IMR-90 (cell line): ENCODE results near the gene BAIAP2L1. TPM values are rescaled to one million over a fixed set of nuclear protein-coding genes. Genes with fewer than 3 reads are reported as not detected.

Experiments
- ATAC-seq: fragments of 200-7000 bp; cut with Tn5 transposase; 2 replicates; pipeline ENCODE4 v1.9.1; 2020; ENCODE audit warnings: low read depth, mild to moderate bottlenecking, moderate library complexity
- BruUV-seq: library from RNA; stranded (reverse); fragments of 400-500 nt; replicated peaks from 2 replicates; lab custom pipeline; 2021; lab: Mats Ljungman, UMichigan
- CTCF ChIA-PET: fragments of 300-600 bp; formaldehyde crosslinking; extraction: SDS; loops from one replicate; lab custom pipeline; 2021; ENCODE audit warnings: antibody characterized with exemption; lab: Yijun Ruan, JAX
- POLR2A ChIA-PET: fragments of 300-600 bp; sonication (Branson Sonifier 250); formaldehyde crosslinking; loops from one replicate; lab custom pipeline; 2022; ENCODE audit warnings: antibody characterized with exemption; ENCODE audit not compliant: unreplicated experiment; lab: Charles Lee
- DNase-seq: peaks from one replicate; pipeline ENCODE4 v3.0.0; 2013
- H2AFZ ChIP-seq: replicated peaks from 2 replicates; pipeline ENCODE3; 2013; ENCODE audit warnings: low read length, mild to moderate bottlenecking; ENCODE audit not compliant: poor library complexity
- H2AK5ac ChIP-seq: 2 replicates; pipeline ENCODE4 v1.6.1; 2013; ENCODE audit warnings: low read depth, low read length, inconsistent platforms
- H2AK9ac ChIP-seq: replicated peaks from 2 replicates; pipeline ENCODE3; 2013; ENCODE audit warnings: mild to moderate bottlenecking, low read depth, low read length, moderate library complexity; ENCODE audit not compliant: poor library complexity
- H2BK120ac ChIP-seq: 2 replicates; pipeline ENCODE4 v1.6.1; 2013; ENCODE audit warnings: low read depth, low read length, inconsistent platforms
- H2BK15ac ChIP-seq: 3 replicates; pipeline ENCODE4 v1.6.1; 2013; ENCODE audit warnings: low read depth, low read length, inconsistent platforms
- H2BK20ac ChIP-seq: 2 replicates; pipeline ENCODE4 v1.6.1; 2013; ENCODE audit warnings: low read depth, mild to moderate bottlenecking, inconsistent platforms, low read length, moderate library complexity
- H2BK5ac ChIP-seq: 2 replicates; pipeline ENCODE4 v1.6.1; 2013; ENCODE audit warnings: mild to moderate bottlenecking, low read depth, low read length, inconsistent platforms; ENCODE audit not compliant: poor library complexity, severe bottlenecking
- H3K14ac ChIP-seq: replicated peaks from 2 replicates; pipeline ENCODE4 v1.6.1; 2013; ENCODE audit warnings: low read depth, low read length, inconsistent platforms
- H3K18ac ChIP-seq: 2 replicates; pipeline ENCODE4 v1.6.1; 2013; ENCODE audit warnings: low read depth, low read length, control low read depth
- H3K23ac ChIP-seq: 2 replicates; pipeline ENCODE4 v1.6.1; 2013; ENCODE audit warnings: low read depth, low read length, inconsistent platforms
- H3K27ac ChIP-seq: 2 replicates; pipeline ENCODE4 v1.5.1; 2013; ENCODE audit warnings: mild to moderate bottlenecking, control low read depth, low read length; ENCODE audit not compliant: insufficient read depth
- H3K27me3 ChIP-seq: 2 replicates; pipeline ENCODE4 v1.6.1; 2013; ENCODE audit warnings: low read length; ENCODE audit not compliant: control insufficient read depth, insufficient read depth
- H3K36me3 ChIP-seq: 2 replicates; pipeline ENCODE4 v1.6.1; 2013; ENCODE audit warnings: low read length, mixed read lengths; ENCODE audit not compliant: control insufficient read depth, insufficient read depth
- H3K4ac ChIP-seq: 2 replicates; pipeline ENCODE4 v1.6.1; 2013; ENCODE audit warnings: low read depth, low read length, inconsistent platforms
- H3K4me1 ChIP-seq: 2 replicates; pipeline ENCODE4 v1.6.1; 2013; ENCODE audit warnings: low read length, mixed read lengths; ENCODE audit not compliant: control insufficient read depth, insufficient read depth
- H3K4me2 ChIP-seq: 2 replicates; pipeline ENCODE4 v1.6.1; 2013; ENCODE audit warnings: low read depth, mild to moderate bottlenecking, control low read depth, low read length, moderate library complexity
- H3K4me3 ChIP-seq: 2 replicates; pipeline ENCODE4 v1.5.1; 2013; ENCODE audit warnings: low read depth, mild to moderate bottlenecking, control low read depth, low read length, moderate library complexity; ENCODE audit not compliant: insufficient read depth
- H3K56ac ChIP-seq: 2 replicates; pipeline ENCODE4 v1.6.1; 2013; ENCODE audit warnings: low read length, inconsistent platforms; ENCODE audit not compliant: insufficient read depth; ENCODE audit errors: extremely low read depth
- H3K79me1 ChIP-seq, 2 experiments: 2 replicates each; pipeline ENCODE4 v1.6.1; 2013; ENCODE audit warnings: low read length in 2 of 2, inconsistent platforms in 1 of 2, low read depth in 1 of 2
- H3K9ac ChIP-seq: 2 replicates; pipeline ENCODE4 v1.6.1; 2013; ENCODE audit warnings: low read depth, low read length, control low read depth
- H3K9me1 ChIP-seq: 2 replicates; pipeline ENCODE4 v1.6.1; 2013; ENCODE audit warnings: low read length, inconsistent platforms; ENCODE audit not compliant: insufficient read depth
- H3K9me3 ChIP-seq: 2 replicates; pipeline ENCODE4 v1.6.1; 2013; ENCODE audit warnings: low read length; ENCODE audit not compliant: control insufficient read depth, insufficient read depth
- H4K20me1 ChIP-seq: 2 replicates; pipeline ENCODE4 v1.6.1; 2013; ENCODE audit warnings: low read length, inconsistent platforms; ENCODE audit not compliant: insufficient read depth
- H4K5ac ChIP-seq: 2 replicates; pipeline ENCODE4 v1.6.1; 2013; ENCODE audit warnings: mild to moderate bottlenecking, low read depth, low read length, control low read depth
- H4K8ac ChIP-seq, 2 experiments: 2 replicates each; pipeline ENCODE4 v1.6.1; 2013; ENCODE audit warnings: low read depth in 2 of 2, low read length in 2 of 2, control low read depth in 1 of 2, inconsistent platforms in 1 of 2
- H4K91ac ChIP-seq: 2 replicates; pipeline ENCODE4 v1.6.1; 2013; ENCODE audit warnings: low read depth, low read length, inconsistent platforms; ENCODE audit not compliant: insufficient read depth
- CEBPB ChIP-seq: IDR thresholded peaks from 2 replicates; pipeline ENCODE4 v1.6.1; 2012; ENCODE audit warnings: low read depth, low read length, improper control_type of control experiment
- CTCF ChIP-seq: conservative IDR thresholded peaks from 2 replicates; pipeline ENCODE4 v1.5.1; 2012; ENCODE audit warnings: mild to moderate bottlenecking, low read depth, low read length, improper control_type of control experiment
- ELK1 ChIP-seq: fragments of 150-350 bp; IDR thresholded peaks from 2 replicates; pipeline ENCODE4 v1.6.1; 2016; ENCODE audit warnings: low read depth, mild to moderate bottlenecking, low read length, moderate library complexity, borderline replicate concordance
- FOS ChIP-seq: fragments of 150-350 bp; IDR thresholded peaks from 2 replicates; pipeline ENCODE4 v1.6.1; 2016; ENCODE audit warnings: low read depth, low read length
- MAFK ChIP-seq: IDR thresholded peaks from 2 replicates; pipeline ENCODE4 v1.6.1; 2012; ENCODE audit warnings: low read depth, low read length, improper control_type of control experiment
- NFE2L2 ChIP-seq: fragments of 150-350 bp; IDR thresholded peaks from 2 replicates; pipeline ENCODE4 v1.6.1; 2016; ENCODE audit warnings: low read depth, mild to moderate bottlenecking, low read length
- RCOR1 ChIP-seq: IDR thresholded peaks from 2 replicates; pipeline ENCODE4 v1.6.1; 2012; ENCODE audit warnings: mild to moderate bottlenecking, low read length, improper control_type of control experiment; ENCODE audit not compliant: insufficient replicate concordance
- RFX5 ChIP-seq: IDR thresholded peaks from 2 replicates; pipeline ENCODE4 v1.8.0; 2012; ENCODE audit warnings: low read depth, mild to moderate bottlenecking, low read length, moderate library complexity
- USF2 ChIP-seq: fragments of 150-350 bp; IDR thresholded peaks from 2 replicates; pipeline ENCODE4 v1.6.1; 2017; ENCODE audit warnings: mild to moderate bottlenecking, antibody characterized with exemption, low read length, low read depth
- WGBS, 2 experiments: methylation state at CpG; one replicate each; pipeline versions ENCODE4 v1.1.5 to v1.1.7; 2013; ENCODE audit warnings: missing lambda C conversion rate in 2 of 2; ENCODE audit not compliant: insufficient read length in 1 of 2; ENCODE audit errors: extremely low coverage in 2 of 2; 5-methylcytosine and 5-hydroxymethylcytosine counted together
- dilution Hi-C: fragments of 300-500 bp; cut with HindIII; formaldehyde crosslinking; loops from one replicate; pipeline ENCODE4 v1.14.3; 2018; ENCODE audit warnings: low sequenced_read_pairs; ENCODE audit not compliant: unreplicated experiment
- in situ Hi-C: fragments of 300-500 bp; cut with MboI; formaldehyde crosslinking; loops from 3 replicates; pipeline ENCODE4 v1.14.3; 2019; ENCODE audit warnings: low sequenced_read_pairs, inconsistent platforms, mixed read lengths
- intact Hi-C: fragments of 100-400 bp; cut with micrococcal nuclease; formaldehyde crosslinking; loops from 2 replicates; pipeline ENCODE4 v1.10.0; 2022
- polyA plus RNA-seq, 3 experiments: library from polyadenylated mRNA; depleted of rRNA; stranded (reverse); fragments of >200 nt; gene quantifications; 2 replicates each; pipeline ENCODE4 v1.2.3, GENCODE V29; 2012; ENCODE audit warnings: low replicate concordance in 1 of 3
- total RNA-seq: library from RNA; depleted of rRNA; stranded (reverse); fragments of >200 nt; gene quantifications from 2 replicates; pipeline ENCODE4 v1.2.3, GENCODE V29; 2012

BAIAP2L1 gene
- total and polyA plus RNA-seq, 2 of the 4 experiments (the other 2 are of a cell fraction), result 2.2 to 6.0 TPM

- TF ChIP-seq USF2, result no peak
Observed at GRCh38 chr7:98400542-98401340, at the start of gene BAIAP2L1 (continued).

- no peak overlapping the region for H3K4me2 ChIP-seq
- no peaks in the 10 kb centered on the region for H3K79me1 ChIP-seq
Observed at GRCh38 chr7:98448766-98449165, 47.9 kb upstream of the BAIAP2L1 start.

More at GRCh38 chr7:98448766-98449165, 47.9 kb upstream of the BAIAP2L1 start:
- Histone ChIP-seq H4K20me1 (no peaks in the 10 kb centered on the region), H2BK120ac (no peak overlapping the region), H2BK15ac (no peak overlapping the region), H2AFZ (no peak overlapping the region), H3K27me3 (no peaks in the 10 kb centered on the region), H3K9me3 (peaks cover 4% of the 10 kb centered on the region), H3K56ac (no peak overlapping the region), H3K9ac (no peak overlapping the region), H3K9me1 (no peaks in the 10 kb centered on the region), H3K14ac (no peak overlapping the region), H3K4me1 (no peaks in the 10 kb centered on the region), H3K4me3 (no peak overlapping the region), H3K27ac (no peak overlapping the region), H3K23ac (no peak overlapping the region), H2BK5ac (no peak overlapping the region), H2AK9ac (peak overlapping the region; percentile 42), H4K5ac (no peak overlapping the region), H3K18ac (no peak overlapping the region), H4K91ac (no peak overlapping the region), H2BK20ac (no peak overlapping the region), H3K4ac (no peak overlapping the region), H2AK5ac (no peak overlapping the region), H3K36me3 (no peaks in the 10 kb centered on the region), H4K8ac (no peak overlapping the region)
- POLR2A ChIA-PET, result no interaction called here
- no peak for DNase-seq
- CTCF ChIA-PET, result interaction anchor here (0.9 kb wide), 1 partner anchor 393 kb away, joined by 3 read pairs; no protein-coding TSS in a partner anchor
- dilution Hi-C loops, result no loop called here
- no peak for ATAC-seq
- BruUV-seq, result no TSS peak
- in situ Hi-C loops, result no loop called here
- TF ChIP-seq RCOR1, result no peak
- TF ChIP-seq RFX5, result no peak
- no peak for TF ChIP-seq CTCF
- TF ChIP-seq MAFK, result no peak
- no peak for TF ChIP-seq CEBPB
- TF ChIP-seq USF2, result no peak
- no peak for TF ChIP-seq ELK1
- TF ChIP-seq FOS, result no peak
- TF ChIP-seq NFE2L2, result no peak
- no CpG with 5 or more reads among the region's 7 CpGs for WGBS, 2 experiments
- intact Hi-C loops, result no loop called here
